Anterior cingulate cortex (tissue), 58 donors: ENCODE measurements around the gene PIM1.
"Not testable (repeated sequence)": the region's sequence is repeated elsewhere in the genome, so short reads cannot be mapped to it uniquely, and the experiment has no call there.

ENCODE experiments used
- DNase-seq, 58 donors: peaks; one replicate each; lab custom pipeline; 2025; lab: John Stamatoyannopoulos, UW

Gene PIM1

GRCh38 chr6:37185949-37186720 is 16.2 kb downstream of the PIM1 start:
- DNase-seq, result not testable (repeated sequence)

GRCh38 chr6:37187321-37188022 is 17.5 kb downstream of the PIM1 start:
- DNase-seq, result no peak

- no peak for DNase-seq
Observed at GRCh38 chr6:37188962-37189510, 19.1 kb downstream of the PIM1 start.

- DNase-seq, result no peak
Observed at GRCh38 chr6:37190159-37190535, 20.2 kb downstream of the PIM1 start.

GRCh38 chr6:37192666-37193065 is 22.7 kb downstream of the PIM1 start:
- no peak for DNase-seq

GRCh38 chr6:37194886-37195285 is 24.9 kb downstream of the PIM1 start:
- not testable (repeated sequence) for DNase-seq

GRCh38 chr6:37196451-37196850 is 26.5 kb downstream of the PIM1 start:
- DNase-seq, result not testable (repeated sequence)

GRCh38 chr6:37200085-37200484 is 30.1 kb downstream of the PIM1 start:
- no peak for DNase-seq

GRCh38 chr6:37201726-37202125 is 31.8 kb downstream of the PIM1 start:
- DNase-seq, result no peak

- no peak for DNase-seq
Observed at GRCh38 chr6:37202788-37203491, 33.0 kb downstream of the PIM1 start.

- DNase-seq, result no peak
Observed at GRCh38 chr6:37204014-37204751, 34.2 kb downstream of the PIM1 start.

- DNase-seq, result no peak
Observed at GRCh38 chr6:37205175-37205996, 35.4 kb downstream of the PIM1 start.

GRCh38 chr6:37205997-37206340 is 36.0 kb downstream of the PIM1 start:
- no peak for DNase-seq

GRCh38 chr6:37206622-37207021 is 36.7 kb downstream of the PIM1 start:
- no peak for DNase-seq

GRCh38 chr6:37207903-37208456 is 38.0 kb downstream of the PIM1 start:
- peak in 50 of 58 donors; percentile 5 to 81 (median 30) for DNase-seq

GRCh38 chr6:37208793-37209192 is 38.8 kb downstream of the PIM1 start:
- no peak for DNase-seq

GRCh38 chr6:37209461-37210205 is 39.7 kb downstream of the PIM1 start:
- DNase-seq, result no peak

- DNase-seq, result peak in 48 of 58 donors; percentile 1 to 82 (median 43)
Observed at GRCh38 chr6:37210313-37210968, 40.5 kb downstream of the PIM1 start.
